GM10248 (cell line): ENCODE measurements around the gene RASL10A.

Source experiments
- CTCF ChIA-PET: fragments of 300-600 bp; sonication (Branson Sonifier 250); formaldehyde crosslinking; extraction: SDS; loops from one replicate; lab custom pipeline; 2021; ENCODE audit warnings: antibody characterized with exemption; lab: Yijun Ruan, JAX
- POLR2A ChIA-PET: fragments of 350-650 bp; sonication (Branson Sonifier 250); formaldehyde crosslinking; extraction: SDS; loops from one replicate; lab custom pipeline; 2020; ENCODE audit warnings: antibody characterized with exemption; lab: Yijun Ruan, JAX
- DNase-seq: peaks from one replicate; pipeline ENCODE4 v3.0.0; 2012; ENCODE audit errors: extremely low spot score
- TF ChIP-seq, protein P1 (sequence below): IDR thresholded peaks from 2 replicates; pipeline ENCODE4 v1.5.1; 2012; ENCODE audit warnings: mild to moderate bottlenecking, low read depth; ENCODE audit errors: extremely low read depth, missing control alignments, control extremely low read depth

Gene RASL10A

DNA sequence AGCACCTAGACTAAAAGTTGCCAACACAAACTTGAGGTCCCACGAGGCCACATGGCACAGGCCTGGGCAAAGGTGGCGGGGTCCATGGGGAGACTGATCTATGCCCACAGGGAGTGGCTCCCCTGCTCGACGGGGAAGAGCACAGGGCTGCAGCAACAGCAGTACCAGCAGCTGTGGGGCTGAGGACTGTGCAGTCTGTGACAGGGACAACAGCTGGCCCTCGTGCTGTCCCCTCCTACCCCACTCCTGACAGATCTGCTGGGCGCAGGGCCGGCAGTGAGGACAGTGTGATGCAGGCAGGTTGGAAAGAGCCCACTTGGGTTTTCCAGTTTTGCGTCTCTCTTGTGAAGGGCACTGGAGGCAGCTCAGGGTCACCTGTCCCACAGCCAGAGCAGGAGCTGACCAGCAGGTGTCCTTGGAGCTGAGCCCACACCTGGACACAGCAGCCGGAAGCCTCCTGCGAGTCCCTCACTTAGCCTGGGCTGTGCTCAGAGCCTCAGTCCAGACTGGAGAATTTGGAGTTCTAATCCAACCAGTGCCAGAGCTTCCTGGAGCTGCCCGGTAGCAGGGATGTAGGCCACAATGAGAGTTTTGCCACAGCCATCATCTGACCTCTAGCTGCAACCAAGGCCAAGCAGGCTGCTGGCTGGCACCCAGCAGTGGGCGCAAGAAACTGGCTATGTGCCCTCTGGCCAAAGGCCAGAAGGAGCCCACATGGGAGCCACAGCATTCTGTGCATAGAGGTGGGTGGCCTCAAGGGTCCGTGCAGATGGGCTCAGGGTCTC, 12.6 kb downstream of the RASL10A start:
- TF ChIP-seq, protein P1, sequence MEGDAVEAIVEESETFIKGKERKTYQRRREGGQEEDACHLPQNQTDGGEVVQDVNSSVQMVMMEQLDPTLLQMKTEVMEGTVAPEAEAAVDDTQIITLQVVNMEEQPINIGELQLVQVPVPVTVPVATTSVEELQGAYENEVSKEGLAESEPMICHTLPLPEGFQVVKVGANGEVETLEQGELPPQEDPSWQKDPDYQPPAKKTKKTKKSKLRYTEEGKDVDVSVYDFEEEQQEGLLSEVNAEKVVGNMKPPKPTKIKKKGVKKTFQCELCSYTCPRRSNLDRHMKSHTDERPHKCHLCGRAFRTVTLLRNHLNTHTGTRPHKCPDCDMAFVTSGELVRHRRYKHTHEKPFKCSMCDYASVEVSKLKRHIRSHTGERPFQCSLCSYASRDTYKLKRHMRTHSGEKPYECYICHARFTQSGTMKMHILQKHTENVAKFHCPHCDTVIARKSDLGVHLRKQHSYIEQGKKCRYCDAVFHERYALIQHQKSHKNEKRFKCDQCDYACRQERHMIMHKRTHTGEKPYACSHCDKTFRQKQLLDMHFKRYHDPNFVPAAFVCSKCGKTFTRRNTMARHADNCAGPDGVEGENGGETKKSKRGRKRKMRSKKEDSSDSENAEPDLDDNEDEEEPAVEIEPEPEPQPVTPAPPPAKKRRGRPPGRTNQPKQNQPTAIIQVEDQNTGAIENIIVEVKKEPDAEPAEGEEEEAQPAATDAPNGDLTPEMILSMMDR = no peak
- POLR2A ChIA-PET = interaction anchor here (0.6 to 1.5 kb wide), 2 partner anchors 21 to 23 kb away, joined by 3 to 4 read pairs; no protein-coding TSS in a partner anchor
- no peak for DNase-seq
- CTCF ChIA-PET = interaction anchor here (1.1 to 2.0 kb wide), 3 partner anchors 11 to 16 kb away, joined by 3 to 10 read pairs (median 4); no protein-coding TSS in a partner anchor

DNA sequence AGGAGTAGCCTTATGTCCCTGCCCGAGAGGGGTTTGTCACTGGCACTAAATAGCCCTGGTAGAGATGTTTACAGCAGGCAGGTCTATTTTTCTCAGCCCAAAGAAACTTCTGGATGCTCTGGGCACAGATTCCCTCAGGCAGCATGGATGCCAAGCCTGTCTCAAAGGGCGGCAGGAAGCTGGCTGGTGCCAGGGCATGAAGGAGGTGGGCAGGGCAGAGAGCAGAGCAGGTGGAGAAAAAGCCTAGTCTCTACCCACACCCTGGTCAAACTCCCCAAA, 13.2 kb downstream of the RASL10A start:
- DNase-seq = no peak
- ChIA-PET POLR2A (interaction anchor here (0.6 kb wide), 1 partner anchor 20 kb away, joined by 3 read pairs; no protein-coding TSS in a partner anchor), CTCF (interaction anchor here (1.1 kb wide), 1 partner anchor 14 kb away, joined by 3 read pairs; no protein-coding TSS in a partner anchor)
- TF ChIP-seq, protein P1 = no peak

DNA sequence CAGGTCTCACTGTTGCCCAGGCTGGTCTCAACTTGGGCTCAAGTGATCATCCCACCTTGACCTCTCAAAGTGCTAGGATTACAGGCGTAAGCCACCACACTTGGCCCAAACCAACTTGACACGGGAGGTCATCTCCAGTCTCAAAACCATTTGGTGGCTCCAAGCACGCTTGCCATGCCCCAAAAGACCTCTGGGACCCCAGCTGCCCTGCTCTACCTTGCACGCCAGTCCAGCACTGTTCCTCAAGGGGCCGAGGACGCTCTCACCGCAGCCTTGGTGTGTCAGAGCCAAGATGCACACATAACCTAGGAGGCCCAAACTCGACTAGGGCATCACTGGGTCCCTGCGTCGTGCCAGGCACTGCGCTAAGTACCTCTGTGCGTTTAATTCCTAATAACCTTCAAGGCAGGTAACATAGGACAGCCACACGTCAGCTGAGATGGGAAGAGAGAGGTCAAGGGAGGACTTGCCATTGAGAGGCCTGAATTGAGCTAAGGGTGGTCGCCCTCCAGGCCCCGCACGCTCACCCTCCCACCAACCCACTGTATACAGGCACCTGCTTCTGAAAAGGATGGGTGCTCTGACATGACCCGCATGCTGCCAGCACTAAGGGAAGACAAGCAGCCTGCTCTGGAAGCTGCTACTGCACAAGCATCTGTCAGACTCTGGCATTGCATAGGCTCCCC, 13.6 kb downstream of the RASL10A start:
- POLR2A ChIA-PET = no interaction called here
- no peak for DNase-seq
- TF ChIP-seq, protein P1 = no peak
- CTCF ChIA-PET = interaction anchor here (1.1 to 1.2 kb wide), 2 partner anchors 11 to 13 kb away, joined by 3 to 5 read pairs; no protein-coding TSS in a partner anchor

DNA sequence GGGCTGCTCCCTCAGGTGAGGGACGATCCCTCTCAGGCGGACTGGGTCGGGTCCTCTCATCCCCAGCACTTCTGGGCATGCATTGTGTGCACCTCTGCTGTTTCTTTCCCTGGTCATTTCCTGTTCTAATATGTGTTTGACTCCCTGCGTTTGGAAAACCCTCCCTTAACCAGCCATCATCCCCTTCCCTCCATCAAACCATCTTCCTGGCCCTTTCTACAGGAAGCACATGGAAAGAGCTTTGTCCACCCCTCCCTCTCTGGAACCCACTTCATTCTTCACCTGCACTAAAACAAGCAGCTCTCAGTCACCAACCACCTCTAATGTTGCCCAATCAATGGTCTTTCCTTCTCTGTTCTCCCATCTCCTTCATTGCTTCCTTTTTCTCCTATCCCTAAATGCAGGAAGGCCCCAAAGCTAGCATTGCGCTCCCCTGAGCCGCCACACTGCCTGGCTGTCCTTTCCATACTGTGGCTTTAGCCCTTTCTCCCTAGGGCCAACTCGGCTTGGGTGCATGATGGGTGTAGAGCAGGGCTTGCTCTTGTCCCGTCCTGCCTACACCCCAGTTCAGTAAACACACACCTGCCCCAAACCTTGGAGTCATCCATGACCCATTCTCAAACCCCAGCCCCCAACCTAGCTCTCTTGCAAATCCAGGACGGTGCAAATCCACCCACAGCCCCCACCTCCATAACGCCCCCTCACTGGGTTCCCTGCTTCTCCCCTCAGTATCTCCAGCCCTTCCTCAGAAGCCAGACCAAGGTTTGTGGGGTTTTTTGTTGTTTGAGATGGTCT, 14.5 kb downstream of the RASL10A start:
- ChIA-PET POLR2A (no interaction called here), CTCF (interaction anchor here (1.2 kb wide), 1 partner anchor 12 kb away, joined by 5 read pairs; no protein-coding TSS in a partner anchor)
- DNase-seq = no peak
- TF ChIP-seq, protein P1 = no peak

DNA sequence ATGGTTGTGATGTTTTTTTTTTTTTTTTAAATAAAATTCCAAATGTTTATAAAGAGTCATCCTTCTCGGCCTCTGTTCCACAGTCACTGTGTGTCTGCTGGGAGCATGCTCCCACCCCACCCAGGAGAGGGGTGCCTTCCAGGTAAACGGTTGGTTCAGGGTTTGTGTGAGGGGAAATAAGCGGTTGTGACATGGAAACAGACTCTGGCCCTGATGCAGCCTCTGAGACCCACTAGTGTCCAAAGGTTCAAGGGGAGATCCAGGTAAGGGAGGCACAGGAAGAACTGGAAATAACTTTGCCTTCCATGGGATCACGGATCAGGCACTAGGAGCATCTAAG, 15.1 kb downstream of the RASL10A start:
- POLR2A ChIA-PET = no interaction called here
- CTCF ChIA-PET = no interaction called here
- no peak for DNase-seq
- TF ChIP-seq, protein P1 = no peak
